HCT116 (cell line): ENCODE measurements around the gene LIN28A. TPM values are rescaled to one million over a fixed set of nuclear protein-coding genes. Genes with fewer than 3 reads are reported as not detected.

Experiments used
- ATAC-seq: fragments of 200-7000 bp; cut with Tn5 transposase; 2 replicates; pipeline ENCODE4 v1.9.1; 2020; ENCODE audit warnings: mild to moderate bottlenecking, moderate library complexity
- BruUV-seq: library from RNA; stranded (reverse); fragments of 400-500 nt; replicated peaks from 2 replicates; lab custom pipeline; 2021; lab: Mats Ljungman, UMichigan
- CTCF ChIA-PET: fragments of 300-600 bp; sonication (Branson Sonifier 250); formaldehyde crosslinking; loops from one replicate; lab custom pipeline; 2021; ENCODE audit warnings: antibody characterized with exemption; lab: Charles Lee
- POLR2A ChIA-PET: fragments of 300-600, 350-600 bp; sonication (Branson Sonifier 250); formaldehyde crosslinking; loops from one replicate; lab custom pipeline; 2021; ENCODE audit warnings: antibody characterized with exemption; lab: Charles Lee
- RAD21 ChIA-PET, 2 experiments: fragments of 300-600 bp; sonication (Branson Sonifier 250); formaldehyde crosslinking; loops; one replicate each; lab custom pipeline; 2023; ENCODE audit warnings: low total read pairs in 2 of 2; ENCODE audit not compliant: uncharacterized antibody in 2 of 2, unreplicated experiment in 2 of 2, low non-redundant PET in 1 of 2; lab: Charles Lee
- DNase-seq: peaks from one replicate; pipeline ENCODE4 v3.0.0-alpha.2; 2010; ENCODE audit warnings: low read depth, low spot score
- H2AFZ ChIP-seq: fragments of 200-600 bp; shearing (Covaris generic), sonication (generic); 2 replicates; pipeline ENCODE4 v1.6.1; 2017; ENCODE audit warnings: low read depth, mixed run types, mixed read lengths, antibody characterized with exemption, low read length; ENCODE audit not compliant: poor library complexity, severe bottlenecking
- H3K27ac ChIP-seq: 2 replicates; pipeline ENCODE4 v1.5.1; 2012; ENCODE audit warnings: low read depth, low read length
- H3K27me3 ChIP-seq: fragments of 200-600 bp; sonication (generic); 2 replicates; pipeline ENCODE4 v1.6.1; 2016; ENCODE audit warnings: mixed run types, low read length, mixed read lengths; ENCODE audit not compliant: insufficient read depth
- H3K36me3 ChIP-seq, 2 experiments: fragments of 200-500 bp in 1 of 2; fragments of 200-600 bp in 1 of 2; sonication (Bioruptor generic) in 1 of 2; sonication (generic) in 1 of 2; 2 replicates each; pipeline versions ENCODE4 v1.5.1 to v1.6.1; 2014 to 2016; ENCODE audit warnings: low read length in 2 of 2, inconsistent platforms in 1 of 2, mixed read lengths in 1 of 2, mixed run types in 1 of 2; ENCODE audit not compliant: insufficient read depth in 2 of 2, control insufficient read depth in 1 of 2
- H3K4me1 ChIP-seq, 2 experiments: fragments of 200-600 bp in 1 of 2; sonication (generic) in 1 of 2; 2 replicates each; pipeline versions ENCODE4 v1.5.1 to v1.6.1; 2012 to 2017; ENCODE audit warnings: low read length in 2 of 2, inconsistent platforms in 1 of 2, mild to moderate bottlenecking in 1 of 2, mixed read lengths in 1 of 2, mixed run types in 1 of 2, moderate library complexity in 1 of 2; ENCODE audit not compliant: insufficient read depth in 2 of 2, control insufficient read depth in 1 of 2
- H3K4me2 ChIP-seq: fragments of 200-600 bp; sonication (generic); 2 replicates; pipeline ENCODE4 v1.6.1; 2017; ENCODE audit warnings: mixed run types, low read length, mixed read lengths
- H3K4me3 ChIP-seq, 2 experiments: fragments of 200-600 bp in 1 of 2; sonication (generic) in 1 of 2; replicated peaks in 1 of 2; 2 replicates each; pipeline ENCODE4 v1.5.1; 2011 to 2016; ENCODE audit warnings: low read length in 2 of 2, control low read depth in 1 of 2, low read depth in 1 of 2, mild to moderate bottlenecking in 1 of 2, mixed read lengths in 1 of 2, mixed run types in 1 of 2
- H3K79me2 ChIP-seq: fragments of 200-600 bp; sonication (generic); 2 replicates; pipeline ENCODE4 v1.6.1; 2017; ENCODE audit warnings: mild to moderate bottlenecking, mixed run types, low read length, moderate library complexity, mixed read lengths; ENCODE audit not compliant: insufficient read depth
- H3K9ac ChIP-seq: fragments of 200-600 bp; sonication (generic); 2 replicates; pipeline ENCODE4 v1.6.1; 2016; ENCODE audit warnings: low read length, mixed read lengths
- H3K9me2 ChIP-seq: fragments of 200-600 bp; sonication (generic), shearing (Covaris generic); 2 replicates; pipeline ENCODE4 v1.6.1; 2017; ENCODE audit warnings: mixed run types, mild to moderate bottlenecking, moderate library complexity; ENCODE audit not compliant: insufficient read depth
- H3K9me3 ChIP-seq, 2 experiments: fragments of 200-500 bp in 1 of 2; fragments of 200-600 bp in 1 of 2; sonication (Bioruptor generic) in 1 of 2; sonication (generic) in 1 of 2; 2 replicates each; pipeline ENCODE4 v1.6.1; 2014 to 2017; ENCODE audit warnings: low read length in 2 of 2, mixed read lengths in 2 of 2, inconsistent platforms in 1 of 2, low read depth in 1 of 2, mild to moderate bottlenecking in 1 of 2, mixed run types in 1 of 2, moderate library complexity in 1 of 2; ENCODE audit not compliant: control insufficient read depth in 1 of 2, insufficient read depth in 1 of 2
- H4K20me1 ChIP-seq: fragments of 200-600 bp; sonication (generic), shearing (Covaris generic); 2 replicates; pipeline ENCODE4 v1.6.1; 2017; ENCODE audit warnings: mixed run types, mild to moderate bottlenecking, moderate library complexity; ENCODE audit not compliant: insufficient read depth
- CBX3 ChIP-seq: IDR thresholded peaks from 2 replicates; pipeline ENCODE4 v1.6.1; 2012; ENCODE audit warnings: low read depth
- CEBPB ChIP-seq: IDR thresholded peaks from 2 replicates; pipeline ENCODE4 v1.6.1; 2012; ENCODE audit warnings: low read depth
- EGR1 ChIP-seq: IDR thresholded peaks from 2 replicates; pipeline ENCODE4 v1.6.1; 2012; ENCODE audit warnings: low read depth
- EZH2 ChIP-seq: fragments of 200-600 bp; sonication (generic); IDR thresholded peaks from 2 replicates; pipeline ENCODE4 v1.6.1; 2017; ENCODE audit warnings: antibody characterized with exemption, mixed run types
- FOSL1 ChIP-seq: IDR thresholded peaks from 2 replicates; pipeline ENCODE4 v1.6.1; 2012; ENCODE audit warnings: low read depth
- POLR2A ChIP-seq: IDR thresholded peaks from 2 replicates; pipeline ENCODE4 v1.7.0; 2011; ENCODE audit warnings: borderline replicate concordance; ENCODE audit not compliant: insufficient read depth, insufficient read length; ENCODE audit errors: extremely low read depth
- POLR2AphosphoS5 ChIP-seq: IDR thresholded peaks from 2 replicates; pipeline ENCODE4 v1.6.1; 2011; ENCODE audit warnings: mild to moderate bottlenecking, low read depth, low read length, moderate library complexity
- RAD21 ChIP-seq: IDR thresholded peaks from 2 replicates; pipeline ENCODE4 v1.6.1; 2012; ENCODE audit warnings: low read depth, mild to moderate bottlenecking
- SIN3A ChIP-seq: IDR thresholded peaks from 2 replicates; pipeline ENCODE4 v1.6.1; 2012; ENCODE audit warnings: low read depth
- SP1 ChIP-seq: IDR thresholded peaks from 2 replicates; pipeline ENCODE4 v1.6.1; 2012; ENCODE audit warnings: low read depth
- YY1 ChIP-seq: IDR thresholded peaks from 2 replicates; pipeline ENCODE4 v1.6.1; 2011; ENCODE audit warnings: low read length, low read depth, moderate library complexity, mild to moderate bottlenecking; ENCODE audit not compliant: insufficient replicate concordance; ENCODE audit errors: extremely low read depth
- ZFX ChIP-seq: fragments of 450-650 bp; IDR thresholded peaks from 2 replicates; pipeline ENCODE4 v1.6.1; 2017
- intact Hi-C: fragments of 100-400 bp; cut with micrococcal nuclease; formaldehyde crosslinking; loops from 2 replicates; pipeline ENCODE4 v1.10.0; 2022
- total RNA-seq: library from RNA; stranded (reverse); gene quantifications from one replicate; pipeline ENCODE4 v1.2.1, GENCODE V29; 2021; ENCODE audit not compliant: unreplicated experiment
- TF ChIP-seq, protein P1 (sequence below): IDR thresholded peaks from 2 replicates; pipeline ENCODE4 v1.6.1; 2012
- TF ChIP-seq, protein P2 (sequence below): IDR thresholded peaks from 2 replicates; pipeline ENCODE4 v1.6.1; 2012; ENCODE audit warnings: low read depth

Gene LIN28A
- total RNA-seq, 1 experiment from 2014 or later, result 1.4 TPM

DNA sequence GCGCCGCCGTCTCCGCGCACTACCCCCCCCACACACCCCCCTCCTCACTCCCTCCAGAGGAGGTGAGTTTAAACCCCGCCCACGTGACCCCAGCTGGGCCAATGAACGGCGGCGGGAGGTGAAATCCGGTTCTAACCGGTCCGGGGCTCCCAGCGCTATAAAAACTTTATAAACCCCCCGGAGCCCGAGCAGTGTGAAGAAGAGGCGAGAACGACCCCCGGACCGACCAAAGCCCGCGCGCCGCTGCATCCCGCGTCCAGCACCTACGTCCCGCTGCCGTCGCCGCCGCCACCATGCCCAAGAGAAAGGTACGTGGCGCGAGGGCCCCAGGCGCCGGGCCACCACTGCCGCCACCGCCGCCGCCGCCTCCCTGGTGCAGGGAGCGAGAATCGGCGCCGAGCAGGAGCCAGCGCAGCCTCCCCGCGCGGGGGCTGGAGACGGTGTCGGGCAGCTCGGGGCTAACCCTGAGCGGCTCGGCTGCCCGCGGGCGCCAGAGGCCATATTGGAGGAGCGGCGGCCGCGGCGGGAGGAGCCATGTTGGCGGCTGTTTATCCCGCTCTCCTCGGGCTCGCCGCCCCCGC, 61.8 kb downstream of the LIN28A start, which contains the start of gene HMGN2:
HMGN2 (plus strand) TSS at position 121 of the 581 bp plus-strand sequence; CDS start at position 294, 173 bp downstream.
- RAD21 ChIA-PET, result no interaction called here
- no TSS peak for BruUV-seq
- intact Hi-C loops, result no loop called here

DNA sequence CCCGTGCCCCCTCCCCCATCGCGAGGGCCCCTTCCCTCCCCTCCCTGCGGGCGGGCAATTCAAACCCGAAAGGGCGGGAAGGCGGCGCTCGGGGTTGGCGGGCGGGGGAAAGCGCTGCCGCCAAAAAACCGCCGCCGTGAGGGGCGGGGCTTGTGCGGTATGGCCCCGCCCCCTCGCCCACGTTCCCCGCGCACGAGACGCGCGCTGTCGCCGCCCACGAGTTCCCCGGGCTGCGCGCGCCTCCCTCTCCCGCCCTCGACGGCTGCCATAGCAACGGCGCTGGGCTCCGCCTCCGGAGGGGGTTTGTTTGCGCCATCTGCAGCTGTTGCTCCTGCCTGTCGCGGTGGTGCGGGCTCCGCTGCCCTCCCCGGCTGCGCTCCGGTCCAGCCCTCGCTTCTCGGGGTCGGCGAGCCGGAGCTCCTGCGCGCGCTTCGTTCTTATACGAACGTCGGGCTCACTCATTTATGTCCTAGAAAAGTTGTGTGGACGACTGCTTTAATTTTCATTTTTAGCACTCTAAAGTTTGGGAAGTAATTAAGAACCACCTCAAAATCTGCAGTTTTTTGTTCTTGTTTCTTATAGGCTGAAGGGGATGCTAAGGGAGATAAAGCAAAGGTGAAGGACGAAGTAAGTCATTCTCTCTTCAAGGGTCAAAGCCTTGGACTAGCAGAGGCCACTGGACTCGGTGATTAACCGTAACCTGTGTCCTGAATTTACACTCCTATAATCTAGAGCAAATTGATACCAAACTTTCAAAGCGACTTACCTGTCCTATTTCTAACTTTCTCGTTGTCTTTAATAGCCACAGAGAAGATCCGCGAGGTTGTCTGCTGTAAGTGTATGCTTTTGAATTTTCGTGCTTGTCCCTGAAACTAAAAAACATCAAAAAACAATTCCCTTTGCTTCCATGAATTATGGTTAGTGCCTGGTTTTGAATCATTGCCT, 62.6 kb downstream of the LIN28A start:
- peak overlapping the region; percentile 60 to 83 for H3K4me3 ChIP-seq
- ATAC-seq (peak; percentile 68), DNase-seq (peak; percentile 74)
- TSS peak; percentile 65 for BruUV-seq
- H3K4me1 ChIP-seq, result peaks cover 13 to 39% of the 10 kb centered on the region in 2 experiments
- no peak overlapping the region for H2AFZ ChIP-seq
- peaks cover 23% of the 10 kb centered on the region for H3K79me2 ChIP-seq
- H3K36me3 ChIP-seq, result peaks cover 25 to 34% of the 10 kb centered on the region in 2 experiments
- ChIA-PET RAD21 (no interaction called here), POLR2A (interaction anchor here (1.0 kb wide), 1 partner anchor 27 kb away, joined by 3 read pairs; no protein-coding TSS in a partner anchor), CTCF (interaction anchor here (0.6 to 1.8 kb wide), 3 partner anchors 27 to 449 kb away, joined by 3 to 6 read pairs (median 5); no protein-coding TSS in a partner anchor)
- no peaks in the 10 kb centered on the region for H3K27me3 ChIP-seq
- peak overlapping the region; percentile 100 for H3K27ac ChIP-seq
- H4K20me1 ChIP-seq, result peaks cover 20% of the 10 kb centered on the region; the same call in 1 of the 2 replicates
- intact Hi-C loops, result no loop called here
- H3K9me3 ChIP-seq, result no peaks in the 10 kb centered on the region
- H3K9me2 ChIP-seq, result no peaks in the 10 kb centered on the region
- H3K4me2 ChIP-seq, result peak overlapping the region; percentile 99
- peak overlapping the region; percentile 99 for H3K9ac ChIP-seq
- TF ChIP-seq RAD21 (no peak), FOSL1 (no peak; the same call in 1 of the 2 replicates), POLR2AphosphoS5 (peak; percentile 84), SP1 (peak; percentile 45), EGR1 (peak; percentile 99), CBX3 (no peak), YY1 (no peak)
- TF ChIP-seq, protein P1, sequence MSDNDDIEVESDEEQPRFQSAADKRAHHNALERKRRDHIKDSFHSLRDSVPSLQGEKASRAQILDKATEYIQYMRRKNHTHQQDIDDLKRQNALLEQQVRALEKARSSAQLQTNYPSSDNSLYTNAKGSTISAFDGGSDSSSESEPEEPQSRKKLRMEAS, result peak; percentile 88
- TF ChIP-seq, protein P2, sequence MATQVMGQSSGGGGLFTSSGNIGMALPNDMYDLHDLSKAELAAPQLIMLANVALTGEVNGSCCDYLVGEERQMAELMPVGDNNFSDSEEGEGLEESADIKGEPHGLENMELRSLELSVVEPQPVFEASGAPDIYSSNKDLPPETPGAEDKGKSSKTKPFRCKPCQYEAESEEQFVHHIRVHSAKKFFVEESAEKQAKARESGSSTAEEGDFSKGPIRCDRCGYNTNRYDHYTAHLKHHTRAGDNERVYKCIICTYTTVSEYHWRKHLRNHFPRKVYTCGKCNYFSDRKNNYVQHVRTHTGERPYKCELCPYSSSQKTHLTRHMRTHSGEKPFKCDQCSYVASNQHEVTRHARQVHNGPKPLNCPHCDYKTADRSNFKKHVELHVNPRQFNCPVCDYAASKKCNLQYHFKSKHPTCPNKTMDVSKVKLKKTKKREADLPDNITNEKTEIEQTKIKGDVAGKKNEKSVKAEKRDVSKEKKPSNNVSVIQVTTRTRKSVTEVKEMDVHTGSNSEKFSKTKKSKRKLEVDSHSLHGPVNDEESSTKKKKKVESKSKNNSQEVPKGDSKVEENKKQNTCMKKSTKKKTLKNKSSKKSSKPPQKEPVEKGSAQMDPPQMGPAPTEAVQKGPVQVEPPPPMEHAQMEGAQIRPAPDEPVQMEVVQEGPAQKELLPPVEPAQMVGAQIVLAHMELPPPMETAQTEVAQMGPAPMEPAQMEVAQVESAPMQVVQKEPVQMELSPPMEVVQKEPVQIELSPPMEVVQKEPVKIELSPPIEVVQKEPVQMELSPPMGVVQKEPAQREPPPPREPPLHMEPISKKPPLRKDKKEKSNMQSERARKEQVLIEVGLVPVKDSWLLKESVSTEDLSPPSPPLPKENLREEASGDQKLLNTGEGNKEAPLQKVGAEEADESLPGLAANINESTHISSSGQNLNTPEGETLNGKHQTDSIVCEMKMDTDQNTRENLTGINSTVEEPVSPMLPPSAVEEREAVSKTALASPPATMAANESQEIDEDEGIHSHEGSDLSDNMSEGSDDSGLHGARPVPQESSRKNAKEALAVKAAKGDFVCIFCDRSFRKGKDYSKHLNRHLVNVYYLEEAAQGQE, result no peak

More for the DNA sequence above, 61.8 kb downstream of the LIN28A start, which contains the start of gene HMGN2:
- Histone ChIP-seq H3K4me3 (peak within 1 kb of the TSS; percentile 60 to 83), H3K9me2 (no peaks in the 10 kb centered on the region), H4K20me1 (peaks cover 20% of the 10 kb centered on the region; the same call in 1 of the 2 replicates), H3K27me3 (no peaks in the 10 kb centered on the region), H3K27ac (peak within 1 kb of the TSS; percentile 100), H3K9me3 (no peaks in the 10 kb centered on the region), H3K79me2 (peaks cover 23% of the 10 kb centered on the region), H3K9ac (peak within 1 kb of the TSS; percentile 99), H3K36me3 (peaks cover 22 to 35% of the 10 kb centered on the region in 2 experiments), H3K4me2 (peak within 1 kb of the TSS; percentile 99), H3K4me1 (peaks cover 13 to 39% of the 10 kb centered on the region in 2 experiments), H2AFZ (no peak within 1 kb of the TSS)
- TF ChIP-seq SIN3A (peak; percentile 69; the same call in 1 of the 2 replicates), POLR2AphosphoS5 (peak; percentile 72), EZH2 (no peak), CEBPB (no peak), POLR2A (peak; percentile 25), ZFX (peak; percentile 76), SP1 (peak; percentile 58)
- ChIA-PET CTCF (interaction anchor here (0.6 to 1.8 kb wide), 4 partner anchors 10 to 449 kb away, joined by 3 to 6 read pairs (median 4); no protein-coding TSS in a partner anchor), POLR2A (interaction anchor here (0.6 to 1.1 kb wide), 3 partner anchors 14 to 113 kb away, joined by 3 read pairs; no protein-coding TSS in a partner anchor)
- peak; percentile 73 for ATAC-seq
- peak; percentile 64 for DNase-seq
